HG03469 (cell line): Measurements from ENCODE around the gene TMEM150A.
"Not testable (repeated sequence)": the region's sequence is repeated elsewhere in the genome, so short reads cannot be mapped to it uniquely, and the experiment has no call there.

Source experiments
- ATAC-seq: cut with Tn5 transposase; IDR thresholded peaks from one replicate; pipeline ENCODE4 v1.9.1; 2021; ENCODE audit warnings: mild to moderate bottlenecking, moderate library complexity, moderate number of reproducible peaks; ENCODE audit not compliant: unreplicated experiment

Gene TMEM150A

GRCh38 chr2:85602476-85603234 lies at the start of gene TMEM150A:
Gene TMEM150A, minus strand, starts transcription at chr2:85602698. Its CDS starts 750 bp downstream, at chr2:85601948.
- ATAC-seq = peak; percentile 89

GRCh38 chr2:85652056-85652455 lies 49.6 kb upstream of the TMEM150A start:
- ATAC-seq = no peak

- ATAC-seq = no peak
Measured at GRCh38 chr2:85651097-85651496, 48.6 kb upstream of the TMEM150A start.

- no peak for ATAC-seq
Measured at GRCh38 chr2:85650456-85650855, 48.0 kb upstream of the TMEM150A start.

- ATAC-seq = no peak
Measured at GRCh38 chr2:85649201-85650190, 47.0 kb upstream of the TMEM150A start.

GRCh38 chr2:85648619-85649018 lies 46.1 kb upstream of the TMEM150A start:
- ATAC-seq = no peak

- no peak for ATAC-seq
Measured at GRCh38 chr2:85647823-85648526, 45.5 kb upstream of the TMEM150A start.

- no peak for ATAC-seq
Measured at GRCh38 chr2:85646166-85646565, 43.7 kb upstream of the TMEM150A start.

GRCh38 chr2:85644909-85645308 lies 42.4 kb upstream of the TMEM150A start:
- no peak for ATAC-seq

GRCh38 chr2:85642725-85643124 lies 40.2 kb upstream of the TMEM150A start:
- ATAC-seq = no peak

- ATAC-seq = no peak
Measured at GRCh38 chr2:85635636-85636035, 33.1 kb upstream of the TMEM150A start.

- no peak for ATAC-seq
Measured at GRCh38 chr2:85635011-85635410, 32.5 kb upstream of the TMEM150A start.

- no peak for ATAC-seq
Measured at GRCh38 chr2:85631316-85631715, 28.8 kb upstream of the TMEM150A start.

GRCh38 chr2:85628658-85629057 lies 26.2 kb upstream of the TMEM150A start:
- peak; percentile 58 for ATAC-seq

GRCh38 chr2:85623991-85624390 lies 21.5 kb upstream of the TMEM150A start:
- no peak for ATAC-seq

- no peak for ATAC-seq
Measured at GRCh38 chr2:85621338-85621737, 18.8 kb upstream of the TMEM150A start.

GRCh38 chr2:85619617-85620016 lies 17.1 kb upstream of the TMEM150A start:
- no peak for ATAC-seq

- not testable (repeated sequence) for ATAC-seq
Measured at GRCh38 chr2:85617723-85618122, 15.2 kb upstream of the TMEM150A start.

- no peak for ATAC-seq
Measured at GRCh38 chr2:85615413-85615728, 12.9 kb upstream of the TMEM150A start.

GRCh38 chr2:85614757-85615156 lies 12.3 kb upstream of the TMEM150A start:
- not testable (repeated sequence) for ATAC-seq
